GM21737 (cell line): ENCODE measurements around the gene UQCC3.
"Not testable (repeated sequence)": the region's sequence is repeated elsewhere in the genome, so short reads cannot be mapped to it uniquely, and the experiment has no call there.

Experiments
- ATAC-seq: cut with Tn5 transposase; IDR thresholded peaks from one replicate; pipeline ENCODE4 v1.9.1; 2021; ENCODE audit warnings: mild to moderate bottlenecking, moderate library complexity; ENCODE audit not compliant: unreplicated experiment

UQCC3 gene

GRCh38 chr11:62694455-62695167, 23.1 kb downstream of the UQCC3 start:
- ATAC-seq = no peak

- no peak for ATAC-seq
These were observed 30.8 kb downstream of the UQCC3 start for GRCh38 chr11:62702246-62702645.

- ATAC-seq = not testable (repeated sequence)
These were observed 32.4 kb downstream of the UQCC3 start for GRCh38 chr11:62703921-62704320.

- ATAC-seq = no peak
These were observed 33.9 kb downstream of the UQCC3 start for GRCh38 chr11:62705413-62705812.

GRCh38 chr11:62705880-62706849, 34.7 kb downstream of the UQCC3 start:
- peak; percentile 55 for ATAC-seq

- no peak for ATAC-seq
These were observed 35.4 kb downstream of the UQCC3 start for GRCh38 chr11:62706850-62707247.

GRCh38 chr11:62707277-62707861, 35.9 kb downstream of the UQCC3 start, which contains the start of the genes BSCL2 and GNG3:
TSS of gene BSCL2 (minus strand) at chr11:62707424. CDS start at chr11:62707195, 229 bp downstream.
TSS of gene GNG3 (plus strand) at chr11:62707676. CDS start at chr11:62708296, 620 bp downstream.
- no peak for ATAC-seq

GRCh38 chr11:62708392-62708791, 36.9 kb downstream of the UQCC3 start:
- ATAC-seq = no peak

- no peak for ATAC-seq
These were observed 37.3 kb downstream of the UQCC3 start for GRCh38 chr11:62708793-62709192.

- ATAC-seq = peak; percentile 60
These were observed 38.0 kb downstream of the UQCC3 start for GRCh38 chr11:62709247-62710000.

GRCh38 chr11:62710001-62710345, 38.5 kb downstream of the UQCC3 start:
- ATAC-seq = no peak

GRCh38 chr11:62712276-62712812, 40.9 kb downstream of the UQCC3 start:
- no peak for ATAC-seq

GRCh38 chr11:62712861-62713260, 41.4 kb downstream of the UQCC3 start:
- no peak for ATAC-seq

GRCh38 chr11:62713343-62713742, 41.9 kb downstream of the UQCC3 start:
- no peak for ATAC-seq

GRCh38 chr11:62715150-62716130, 44.0 kb downstream of the UQCC3 start:
- ATAC-seq = no peak

GRCh38 chr11:62716206-62716605, 44.7 kb downstream of the UQCC3 start:
- ATAC-seq = no peak

- ATAC-seq = no peak
These were observed 45.3 kb downstream of the UQCC3 start for GRCh38 chr11:62716816-62717215.

- no peak for ATAC-seq
These were observed 48.0 kb downstream of the UQCC3 start for GRCh38 chr11:62719302-62719978.

GRCh38 chr11:62721994-62722393, 50.5 kb downstream of the UQCC3 start:
- no peak for ATAC-seq
